Kidney (tissue), 14 donors: ENCODE data around the gene CD101. TPM values are rescaled to one million over a fixed set of nuclear protein-coding genes. Genes with fewer than 3 reads are reported as not detected.

Source experiments
- DNase-seq, 5 donors: peaks; one replicate each; pipeline ENCODE4 v3.0.0-alpha.2; 2013 to 2020
- FAIRE-seq: peaks from 2 replicates; lab custom pipeline; 2012; peaks lifted over from hg19 to GRCh38; lab: Jason Lieb, UNC
- H3K27ac ChIP-seq, 2 donors: one replicate each; pipeline ENCODE4 v1.7.0; 2013; ENCODE audit warnings: low read depth in 2 of 2, low read length in 2 of 2, inconsistent platforms in 1 of 2
- H3K27me3 ChIP-seq: one replicate; pipeline ENCODE4 v1.7.1; 2013; ENCODE audit warnings: low read length, inconsistent platforms; ENCODE audit not compliant: control insufficient read depth, insufficient read depth
- H3K36me3 ChIP-seq, 3 donors: one replicate each; pipeline versions ENCODE4 v1.7.0 to v1.7.1; 2013; ENCODE audit warnings: low read length in 3 of 3, control low read depth in 1 of 3, inconsistent platforms in 1 of 3; ENCODE audit not compliant: insufficient read depth in 3 of 3, control insufficient read depth in 2 of 3
- H3K4me1 ChIP-seq, 3 donors: one replicate each; pipeline versions ENCODE4 v1.7.0 to v1.7.1; 2013; ENCODE audit warnings: low read length in 3 of 3, inconsistent platforms in 1 of 3, low read depth in 1 of 3; ENCODE audit not compliant: control insufficient read depth in 2 of 3, insufficient read depth in 2 of 3
- H3K4me3 ChIP-seq, 3 donors: one replicate each; pipeline versions ENCODE4 v1.7.0 to v1.8.1; 2013; ENCODE audit warnings: low read length in 3 of 3, control low read depth in 1 of 3, inconsistent platforms in 1 of 3
- H3K9ac ChIP-seq, 3 donors: one replicate each; pipeline versions ENCODE4 v1.7.0 to v1.7.1; 2013; ENCODE audit warnings: low read length in 3 of 3, control low read depth in 1 of 3, inconsistent platforms in 1 of 3
- H3K9me3 ChIP-seq, 3 donors: one replicate each; pipeline versions ENCODE4 v1.7.0 to v1.7.1; 2013; ENCODE audit warnings: low read length in 3 of 3, control low read depth in 1 of 3, inconsistent platforms in 1 of 3; ENCODE audit not compliant: control insufficient read depth in 2 of 3, insufficient read depth in 1 of 3
- CTCF ChIP-seq: IDR thresholded peaks from 3 replicates; pipeline ENCODE4 v1.5.1; 2012; ENCODE audit warnings: mild to moderate bottlenecking, moderate library complexity, borderline replicate concordance; ENCODE audit not compliant: insufficient read depth; ENCODE audit errors: extremely low read depth
- intact Hi-C: fragments of 100-400 bp; cut with DNase I; formaldehyde crosslinking; loops from one replicate; pipeline ENCODE4 v1.11.1; 2022
- polyA plus RNA-seq: library from polyadenylated mRNA; stranded (reverse); fragments of 350-450 nt; fragmentation: Illumina TruSeq; extraction: RNeasy Lipid Tissue Mini Kit (QIAGEN cat#74804); gene quantifications from one replicate; pipeline ENCODE4 v1.2.3, GENCODE V29; 2014; ENCODE audit warnings: low read depth, low replicate concordance; ENCODE audit not compliant: insufficient read depth
- total RNA-seq: library from RNA; stranded (reverse); fragmentation: NEBNext Ultra II Directional; extraction: Animal tissue kit (Norgen Biotek cat#: 25700); gene quantifications from one replicate; pipeline ENCODE4 v1.2.1, GENCODE V29; 2021
- donor health status: control.
- donor health status: control.
- donor health status: control.
- donor health status: control.
- donor health status: control.
- donor health status: DM: yes; HTN: yes; CAD: no.
- donor health status: Normal renal cell carcinoma (clear cell type).

CD101 gene
- total and polyA plus RNA-seq, 2 donors from 2014 or later, result 0.22 to 1.3 TPM

GRCh38 chr1:117030271-117030877, 28.8 kb downstream of the CD101 start:
- no peak overlapping the region for H3K4me3 ChIP-seq
- H3K9me3 ChIP-seq, result no peaks in the 10 kb centered on the region
- no peak for DNase-seq
- no peak for FAIRE-seq
- no peak overlapping the region for H3K9ac ChIP-seq
- no peaks in the 10 kb centered on the region for H3K36me3 ChIP-seq
- H3K27me3 ChIP-seq, result no peaks in the 10 kb centered on the region
- H3K4me1 ChIP-seq, result no peaks in the 10 kb centered on the region
- TF ChIP-seq CTCF, result no peak
- no peak overlapping the region for H3K27ac ChIP-seq
- intact Hi-C loops, result no loop called here

DNA sequence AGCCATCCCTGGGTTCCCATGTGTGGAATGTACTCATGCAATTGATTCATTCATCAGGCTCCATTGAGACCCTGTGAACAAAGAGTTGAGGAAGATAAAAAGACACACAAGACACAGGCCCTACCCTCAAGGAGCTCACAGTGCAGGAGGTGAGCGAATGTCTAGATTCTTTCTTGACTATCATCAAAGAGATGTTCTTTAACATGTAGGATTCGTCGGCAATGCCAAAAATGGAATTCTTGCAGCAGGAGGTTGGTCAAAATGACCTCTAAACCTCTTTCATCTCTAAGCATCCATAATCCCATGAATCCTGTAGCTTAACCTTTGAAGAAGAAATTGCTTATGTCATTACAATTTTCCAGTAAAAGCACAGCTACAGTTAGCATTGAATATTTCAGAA, 30.7 kb downstream of the CD101 start:
- Histone ChIP-seq H3K9ac (no peak overlapping the region), H3K4me1 (no peaks in the 10 kb centered on the region), H3K9me3 (no peaks in the 10 kb centered on the region), H3K27me3 (no peaks in the 10 kb centered on the region), H3K36me3 (no peaks in the 10 kb centered on the region), H3K4me3 (no peak overlapping the region), H3K27ac (no peak overlapping the region)
- intact Hi-C loops, result no loop called here
- TF ChIP-seq CTCF, result no peak
- FAIRE-seq, result no peak
- no peak for DNase-seq

- Histone ChIP-seq H3K4me1 (no peaks in the 10 kb centered on the region), H3K27me3 (no peaks in the 10 kb centered on the region), H3K27ac (no peak overlapping the region), H3K9me3 (no peaks in the 10 kb centered on the region), H3K4me3 (no peak overlapping the region), H3K9ac (no peak overlapping the region), H3K36me3 (no peaks in the 10 kb centered on the region)
- no peak for TF ChIP-seq CTCF
- intact Hi-C loops, result no loop called here
- FAIRE-seq, result no peak
- DNase-seq, result no peak
These were observed 31.4 kb downstream of the CD101 start for GRCh38 chr1:117032681-117033539.
